ENCODE measurements around the gene MARCKS.

DNA sequence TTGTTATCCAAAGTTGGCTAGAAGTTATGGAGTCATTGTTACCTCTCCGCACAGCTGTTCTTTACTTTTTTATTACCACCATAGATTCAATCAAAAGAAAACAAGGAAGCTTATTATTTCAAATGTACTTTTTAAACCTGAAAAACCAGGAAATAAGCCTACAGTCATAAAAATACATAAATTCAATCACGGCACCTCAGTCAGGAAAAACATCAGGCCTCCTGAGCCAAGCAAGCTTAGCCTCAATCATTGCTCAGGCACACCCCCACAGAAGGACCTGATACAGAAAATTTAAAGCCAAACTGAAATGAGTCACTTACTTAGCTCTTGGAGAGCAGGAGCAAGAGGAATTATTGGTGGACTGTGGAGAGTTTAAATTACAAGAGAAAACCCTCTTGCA, 44.3 kb downstream of the MARCKS start:
- TF ChIP-seq, protein P1, sequence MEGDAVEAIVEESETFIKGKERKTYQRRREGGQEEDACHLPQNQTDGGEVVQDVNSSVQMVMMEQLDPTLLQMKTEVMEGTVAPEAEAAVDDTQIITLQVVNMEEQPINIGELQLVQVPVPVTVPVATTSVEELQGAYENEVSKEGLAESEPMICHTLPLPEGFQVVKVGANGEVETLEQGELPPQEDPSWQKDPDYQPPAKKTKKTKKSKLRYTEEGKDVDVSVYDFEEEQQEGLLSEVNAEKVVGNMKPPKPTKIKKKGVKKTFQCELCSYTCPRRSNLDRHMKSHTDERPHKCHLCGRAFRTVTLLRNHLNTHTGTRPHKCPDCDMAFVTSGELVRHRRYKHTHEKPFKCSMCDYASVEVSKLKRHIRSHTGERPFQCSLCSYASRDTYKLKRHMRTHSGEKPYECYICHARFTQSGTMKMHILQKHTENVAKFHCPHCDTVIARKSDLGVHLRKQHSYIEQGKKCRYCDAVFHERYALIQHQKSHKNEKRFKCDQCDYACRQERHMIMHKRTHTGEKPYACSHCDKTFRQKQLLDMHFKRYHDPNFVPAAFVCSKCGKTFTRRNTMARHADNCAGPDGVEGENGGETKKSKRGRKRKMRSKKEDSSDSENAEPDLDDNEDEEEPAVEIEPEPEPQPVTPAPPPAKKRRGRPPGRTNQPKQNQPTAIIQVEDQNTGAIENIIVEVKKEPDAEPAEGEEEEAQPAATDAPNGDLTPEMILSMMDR (IDR thresholded peaks at IDR 0.05; ENCODE audit: low read depth, low read length) = no peak
- no peak for TF ChIP-seq EZH2phosphoT487 (IDR thresholded peaks at IDR 0.05; ENCODE audit: low read depth)

All from OCI-LY3 (cell line).